ENCODE results near the gene SLC30A2.

SLC30A2 gene

GRCh38 chr1:26035959-26036755, 9.8 kb downstream of the SLC30A2 start:
- Histone ChIP-seq H2BK120ac (ENCODE audit: insufficient read depth, low read length, poor library complexity) (no peak overlapping the region), H3K4me2 (ENCODE audit: low read length) (peak overlapping the region; percentile 100), H2BK5ac (ENCODE audit: low read depth, low read length, poor library complexity) (no peak overlapping the region), H3K9me3 (ENCODE audit: insufficient read depth, low read depth, low read length) (no peaks in the 10 kb centered on the region), H3K14ac (ENCODE audit: low read length) (no peak overlapping the region), H3K4me1 (ENCODE audit: control insufficient read depth in 1 of 2, insufficient read depth in 2 of 2, low read length in 2 of 2) (peaks cover 14 to 16% of the 10 kb centered on the region in 2 experiments), H3K79me2 (ENCODE audit: control insufficient read depth, insufficient read depth, low read length, poor library complexity) (no peaks in the 10 kb centered on the region), H3K9ac (ENCODE audit: low read length) (peak overlapping the region; percentile 15), H4K91ac (ENCODE audit: low read depth, low read length) (no peak overlapping the region), H3K18ac (ENCODE audit: low read length) (no peak overlapping the region), H4K8ac (ENCODE audit: low read depth, low read length) (peak overlapping the region; percentile 64), H3K4me3 (ENCODE audit: low read depth, low read length) (peak overlapping the region; percentile 81), H3K27me3 (ENCODE audit: insufficient read depth, low read length) (no peaks in the 10 kb centered on the region), H2AK5ac (ENCODE audit: low read length) (no peak overlapping the region), H2BK12ac (ENCODE audit: low read length) (no peak overlapping the region), H3K4ac (ENCODE audit: low read depth, low read length) (no peak overlapping the region), H3K27ac (ENCODE audit: low read depth, low read length) (no peak overlapping the region), H3K79me1 (ENCODE audit: low read length) (peaks cover 2% of the 10 kb centered on the region), H4K12ac (ENCODE audit: low read depth, low read length) (no peak overlapping the region), H3K23ac (ENCODE audit: low read length) (no peak overlapping the region), H3K36me3 (ENCODE audit: control insufficient read depth in 1 of 2, insufficient read depth in 2 of 2, low read length in 2 of 2) (no peaks in the 10 kb centered on the region), H2AFZ (ENCODE audit: insufficient read depth, low read length, poor library complexity) (peak overlapping the region; percentile 57)
- peak; percentile 77 to 94 for DNase-seq
- WGBS (ENCODE audit: extremely low coverage, insufficient coverage, insufficient read length) = no CpG with 5 or more reads among the region's 39 CpGs

DNA sequence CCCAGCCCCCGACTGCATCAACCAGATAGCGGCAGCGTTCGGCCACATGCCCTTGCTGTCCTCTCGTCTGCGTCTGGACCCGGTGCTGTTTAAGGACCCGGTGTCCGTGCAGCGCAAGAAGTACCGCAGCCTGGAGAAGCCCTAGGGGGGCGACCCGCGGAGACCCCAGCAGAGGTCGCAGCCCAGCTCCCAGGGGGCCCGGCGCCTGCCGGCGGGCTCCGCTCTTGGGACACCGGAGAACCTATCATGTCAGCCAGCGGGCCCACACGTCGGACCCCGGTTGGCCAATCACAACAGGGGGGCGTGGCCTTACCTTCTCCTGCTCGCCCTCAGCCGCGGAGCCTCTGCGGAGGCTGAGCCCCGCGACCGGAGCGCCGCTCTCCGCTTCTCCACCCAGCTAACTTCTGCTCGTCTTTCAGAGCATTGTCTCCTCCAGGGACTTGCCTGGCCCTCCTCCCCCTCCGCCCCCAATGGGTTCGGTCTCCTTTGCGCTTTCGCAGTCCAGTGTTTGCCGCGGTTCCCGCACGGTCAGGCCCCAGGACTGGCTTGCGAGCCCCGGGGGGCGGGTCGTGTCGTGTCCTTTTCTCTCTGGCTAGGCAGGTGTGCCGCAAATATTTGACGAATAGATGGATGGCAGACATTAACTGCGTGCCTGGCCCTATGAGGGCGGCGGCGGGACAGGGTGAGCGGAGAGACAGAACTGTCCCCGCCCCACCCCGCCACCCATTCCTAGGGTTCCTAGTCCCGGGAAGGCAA, 10.5 kb downstream of the SLC30A2 start:
- H3K23ac ChIP-seq (ENCODE audit: low read length) = no peak overlapping the region
- H3K27ac ChIP-seq (ENCODE audit: low read depth, low read length) = no peak overlapping the region
- H3K18ac ChIP-seq (ENCODE audit: low read length) = peak overlapping the region; percentile 55
- H4K8ac ChIP-seq (ENCODE audit: low read depth, low read length) = peak overlapping the region; percentile 76
- peak overlapping the region; percentile 9 for H4K91ac ChIP-seq (ENCODE audit: low read depth, low read length)
- peak overlapping the region; percentile 55 for H3K9ac ChIP-seq (ENCODE audit: low read length)
- peak overlapping the region; percentile 100 for H3K4me2 ChIP-seq (ENCODE audit: low read length)
- H2AK5ac ChIP-seq (ENCODE audit: low read length) = no peak overlapping the region
- peak overlapping the region; percentile 90 for H2AFZ ChIP-seq (ENCODE audit: insufficient read depth, low read length, poor library complexity)
- no peak overlapping the region for H3K4ac ChIP-seq (ENCODE audit: low read depth, low read length)
- WGBS (ENCODE audit: extremely low coverage, insufficient coverage, insufficient read length) = no CpG with 5 or more reads among the region's 60 CpGs
- H3K36me3 ChIP-seq (ENCODE audit: control insufficient read depth in 1 of 2, insufficient read depth in 2 of 2, low read length in 2 of 2) = no peaks in the 10 kb centered on the region
- peaks cover 2% of the 10 kb centered on the region for H3K79me1 ChIP-seq (ENCODE audit: low read length)
- peak; percentile 92 to 96 for DNase-seq
- H2BK120ac ChIP-seq (ENCODE audit: insufficient read depth, low read length, poor library complexity) = no peak overlapping the region
- H4K12ac ChIP-seq (ENCODE audit: low read depth, low read length) = peak overlapping the region; percentile 38
- peak overlapping the region; percentile 81 for H3K4me3 ChIP-seq (ENCODE audit: low read depth, low read length)
- peak overlapping the region; percentile 80 for H3K14ac ChIP-seq (ENCODE audit: low read length)
- no peak overlapping the region for H2BK12ac ChIP-seq (ENCODE audit: low read length)
- no peaks in the 10 kb centered on the region for H3K27me3 ChIP-seq (ENCODE audit: insufficient read depth, low read length)
- no peaks in the 10 kb centered on the region for H3K79me2 ChIP-seq (ENCODE audit: control insufficient read depth, insufficient read depth, low read length, poor library complexity)
- H3K9me3 ChIP-seq (ENCODE audit: insufficient read depth, low read depth, low read length) = no peaks in the 10 kb centered on the region
- no peak overlapping the region for H2BK5ac ChIP-seq (ENCODE audit: low read depth, low read length, poor library complexity)
- peaks cover 14 to 16% of the 10 kb centered on the region in 2 experiments for H3K4me1 ChIP-seq (ENCODE audit: control insufficient read depth in 1 of 2, insufficient read depth in 2 of 2, low read length in 2 of 2)

DNA sequence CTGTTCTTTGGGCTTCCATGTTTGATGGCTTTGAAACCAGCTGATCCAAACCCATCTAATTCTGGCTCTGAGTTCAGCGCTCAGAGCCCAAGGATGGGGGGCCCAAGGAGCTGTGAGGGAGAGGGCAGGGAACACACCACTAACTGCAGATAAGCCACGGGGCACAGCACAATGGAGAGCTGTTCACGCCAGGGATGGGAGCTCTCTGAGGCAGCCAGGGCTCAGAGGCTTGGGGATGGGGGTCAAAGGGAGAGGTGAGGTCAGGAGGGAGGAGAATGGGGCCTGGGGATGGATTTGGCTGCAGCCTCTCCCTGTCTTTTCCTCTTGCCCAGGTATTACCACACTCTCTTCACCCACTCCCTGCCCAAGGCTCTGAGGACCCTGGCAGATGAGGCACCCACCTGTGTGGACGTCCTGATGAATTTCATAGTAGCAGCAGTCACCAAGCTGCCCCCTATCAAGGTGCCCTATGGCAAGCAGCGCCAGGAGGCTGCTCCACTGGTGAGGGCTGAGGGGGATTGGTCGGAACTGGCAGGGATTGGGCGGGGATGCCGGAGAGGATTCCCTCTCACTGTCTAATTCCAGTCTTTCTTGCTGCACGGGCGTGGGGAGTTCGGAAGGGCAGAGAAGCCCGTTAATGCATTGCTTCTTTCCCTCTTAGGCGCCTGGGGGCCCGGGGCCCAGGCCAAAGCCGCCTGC, 11.3 kb downstream of the SLC30A2 start:
- no peak overlapping the region for H3K18ac ChIP-seq (ENCODE audit: low read length)
- H3K27me3 ChIP-seq (ENCODE audit: insufficient read depth, low read length) = no peaks in the 10 kb centered on the region
- H3K79me2 ChIP-seq (ENCODE audit: control insufficient read depth, insufficient read depth, low read length, poor library complexity) = no peaks in the 10 kb centered on the region
- no peaks in the 10 kb centered on the region for H3K36me3 ChIP-seq (ENCODE audit: control insufficient read depth in 1 of 2, insufficient read depth in 2 of 2, low read length in 2 of 2)
- H3K4me2 ChIP-seq (ENCODE audit: low read length) = peak overlapping the region; percentile 100
- peaks cover 14 to 16% of the 10 kb centered on the region in 2 experiments for H3K4me1 ChIP-seq (ENCODE audit: control insufficient read depth in 1 of 2, insufficient read depth in 2 of 2, low read length in 2 of 2)
- H2BK5ac ChIP-seq (ENCODE audit: low read depth, low read length, poor library complexity) = no peak overlapping the region
- H2AFZ ChIP-seq (ENCODE audit: insufficient read depth, low read length, poor library complexity) = peak overlapping the region; percentile 90
- no peak overlapping the region for H3K23ac ChIP-seq (ENCODE audit: low read length)
- H3K79me1 ChIP-seq (ENCODE audit: low read length) = peaks cover 2% of the 10 kb centered on the region
- no peaks in the 10 kb centered on the region for H3K9me3 ChIP-seq (ENCODE audit: insufficient read depth, low read depth, low read length)
- no peak overlapping the region for H2BK12ac ChIP-seq (ENCODE audit: low read length)
- peak overlapping the region; percentile 25 for H3K14ac ChIP-seq (ENCODE audit: low read length)
- H2AK5ac ChIP-seq (ENCODE audit: low read length) = no peak overlapping the region
- peak overlapping the region; percentile 11 for H3K9ac ChIP-seq (ENCODE audit: low read length)
- no CpG with 5 or more reads among the region's 15 CpGs for WGBS (ENCODE audit: extremely low coverage, insufficient coverage, insufficient read length)
- H4K12ac ChIP-seq (ENCODE audit: low read depth, low read length) = peak overlapping the region; percentile 38
- H4K91ac ChIP-seq (ENCODE audit: low read depth, low read length) = peak overlapping the region; percentile 9
- DNase-seq = peak in 1 of 2 donors; percentile 43
- peak overlapping the region; percentile 76 for H4K8ac ChIP-seq (ENCODE audit: low read depth, low read length)
- H3K4me3 ChIP-seq (ENCODE audit: low read depth, low read length) = peak overlapping the region; percentile 69
- no peak overlapping the region for H3K27ac ChIP-seq (ENCODE audit: low read depth, low read length)
- no peak overlapping the region for H2BK120ac ChIP-seq (ENCODE audit: insufficient read depth, low read length, poor library complexity)
- H3K4ac ChIP-seq (ENCODE audit: low read depth, low read length) = no peak overlapping the region

DNA sequence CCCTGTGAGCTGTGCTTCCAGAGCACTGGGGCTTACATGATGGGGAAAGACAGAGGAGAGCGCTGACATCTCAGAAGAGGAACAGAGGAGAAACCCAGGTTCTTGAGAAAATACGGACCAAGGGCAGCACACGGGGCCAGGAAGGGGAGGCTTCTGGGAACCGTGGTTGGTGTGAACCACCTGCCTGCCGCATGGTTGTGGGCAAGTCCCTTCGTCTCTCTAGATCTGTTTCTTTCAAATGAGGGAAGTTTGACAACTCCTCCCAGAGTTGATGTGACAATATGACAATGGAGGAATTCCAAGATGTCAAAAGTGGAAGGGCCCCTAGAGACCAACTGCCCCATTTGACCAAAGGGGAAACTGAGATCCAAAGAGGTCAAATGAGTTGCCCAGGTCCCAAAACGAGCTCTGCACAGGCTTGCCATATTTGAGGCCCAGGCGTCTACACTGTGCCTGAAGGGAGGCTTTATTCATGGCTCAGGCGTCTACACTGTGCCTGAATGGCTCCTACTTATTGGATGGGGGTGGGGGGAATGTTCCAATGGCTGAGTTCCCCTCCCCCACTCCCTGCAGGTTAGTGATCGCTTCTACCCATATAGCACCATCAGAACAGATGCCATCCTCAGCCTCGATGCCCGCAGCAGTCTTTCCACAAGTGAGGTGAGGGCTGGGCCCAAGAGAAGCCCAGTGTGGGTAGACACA, 13.1 kb downstream of the SLC30A2 start:
- no peak overlapping the region for H3K18ac ChIP-seq (ENCODE audit: low read length)
- no peak overlapping the region for H2BK120ac ChIP-seq (ENCODE audit: insufficient read depth, low read length, poor library complexity)
- H3K27ac ChIP-seq (ENCODE audit: low read depth, low read length) = no peak overlapping the region
- no peak overlapping the region for H3K4me2 ChIP-seq (ENCODE audit: low read length)
- H3K9ac ChIP-seq (ENCODE audit: low read length) = no peak overlapping the region
- no peaks in the 10 kb centered on the region for H3K27me3 ChIP-seq (ENCODE audit: insufficient read depth, low read length)
- H3K14ac ChIP-seq (ENCODE audit: low read length) = no peak overlapping the region
- H3K79me2 ChIP-seq (ENCODE audit: control insufficient read depth, insufficient read depth, low read length, poor library complexity) = no peaks in the 10 kb centered on the region
- WGBS (ENCODE audit: extremely low coverage, insufficient coverage, insufficient read length) = no CpG with 5 or more reads among the region's 12 CpGs
- no peaks in the 10 kb centered on the region for H3K36me3 ChIP-seq (ENCODE audit: control insufficient read depth in 1 of 2, insufficient read depth in 2 of 2, low read length in 2 of 2)
- DNase-seq = no peak
- H4K12ac ChIP-seq (ENCODE audit: low read depth, low read length) = no peak overlapping the region
- no peak overlapping the region for H4K91ac ChIP-seq (ENCODE audit: low read depth, low read length)
- peaks cover 2% of the 10 kb centered on the region for H3K79me1 ChIP-seq (ENCODE audit: low read length)
- no peak overlapping the region for H4K8ac ChIP-seq (ENCODE audit: low read depth, low read length)
- H2AFZ ChIP-seq (ENCODE audit: insufficient read depth, low read length, poor library complexity) = no peak overlapping the region
- no peak overlapping the region for H2AK5ac ChIP-seq (ENCODE audit: low read length)
- H3K4ac ChIP-seq (ENCODE audit: low read depth, low read length) = no peak overlapping the region
- H2BK12ac ChIP-seq (ENCODE audit: low read length) = no peak overlapping the region
- no peaks in the 10 kb centered on the region for H3K9me3 ChIP-seq (ENCODE audit: insufficient read depth, low read depth, low read length)
- H2BK5ac ChIP-seq (ENCODE audit: low read depth, low read length, poor library complexity) = no peak overlapping the region
- H3K23ac ChIP-seq (ENCODE audit: low read length) = no peak overlapping the region
- no peak overlapping the region for H3K4me3 ChIP-seq (ENCODE audit: low read depth, low read length)
- H3K4me1 ChIP-seq (ENCODE audit: control insufficient read depth in 1 of 2, insufficient read depth in 2 of 2, low read length in 2 of 2) = peaks cover 10 to 11% of the 10 kb centered on the region in 2 experiments
